ENCODE results near the gene RNPS1. TPM values are rescaled to one million over a fixed set of nuclear protein-coding genes. Genes with fewer than 3 reads are reported as not detected.

Gene RNPS1
- total and polyA plus RNA-seq, 9 of the 15 experiments (the other 6 are each of a cell fraction or from before 2014, with no cell fraction given), result 44.9 to 338 (median 202) TPM

- TF ChIP-seq ZNF407 (IDR thresholded peaks at IDR 0.05; ENCODE audit: low read depth) (peak; percentile 85), TSC22D4 (tag; IDR thresholded peaks at IDR 0.05) (no peak), ARID2 (IDR thresholded peaks at IDR 0.05) (no peak), HNRNPLL (IDR thresholded peaks at IDR 0.05; ENCODE audit: low read depth, low read length, poor library complexity, severe bottlenecking) (peak; percentile 89), FIP1L1 (IDR thresholded peaks at IDR 0.05; ENCODE audit: low read depth, low read length, poor library complexity, severe bottlenecking) (peak; percentile 80), TAF9B (IDR thresholded peaks at IDR 0.05; ENCODE audit: partially characterized antibody) (no peak), ZNF75A (CRISPR knock-in tag; IDR thresholded peaks at IDR 0.05) (no peak), MBD1 (CRISPR knock-in tag; IDR thresholded peaks at IDR 0.05) (no peak), ZNF639 (CRISPR knock-in tag; conservative IDR thresholded peaks at IDR 0.05 in 1 of 2, IDR thresholded peaks at IDR 0.05 in 1 of 2) (peak in 1 of 2 experiments; percentile 96; a peak in 2 of 4 replicates), TEAD1 (CRISPR knock-in tag; IDR thresholded peaks at IDR 0.05) (peak; percentile 14 to 65; a peak in 1 of 4 replicates), CHD2 (IDR thresholded peaks at IDR 0.05; ENCODE audit: low read depth, low read length) (peak; percentile 21; the same call in 1 of the 2 replicates), STAT5A (IDR thresholded peaks at IDR 0.05; ENCODE audit: borderline replicate concordance, low read length) (no peak), MAFF (IDR thresholded peaks at IDR 0.05; ENCODE audit: low read length) (peak; percentile 16; the same call in 1 of the 2 replicates), ZNF584 (CRISPR knock-in tag; IDR thresholded peaks at IDR 0.05; ENCODE audit: low read depth) (no peak)
Measured at GRCh38 chr16:2205104-2205966, 62.6 kb downstream of the RNPS1 start, which contains the start of gene MLST8 (continued).

Measured in K562 (cell line).